Medulla oblongata (tissue), 1 donor: Measurements from ENCODE around the gene FGF9.

ENCODE experiments used
- DNase-seq: peaks from one replicate; pipeline ENCODE4 v3.0.0-alpha.2; 2015; ENCODE audit errors: extremely low spot score

FGF9 gene

GRCh38 chr13:21709697-21710096 is 38.8 kb downstream of the FGF9 start:
- no peak for DNase-seq

GRCh38 chr13:21710163-21710562 is 39.3 kb downstream of the FGF9 start:
- DNase-seq = no peak

- no peak for DNase-seq
These were observed 46.9 kb downstream of the FGF9 start for GRCh38 chr13:21717817-21718216.

- DNase-seq = no peak
These were observed 48.6 kb downstream of the FGF9 start for GRCh38 chr13:21719463-21719862.

- no peak for DNase-seq
These were observed 53.1 kb downstream of the FGF9 start for GRCh38 chr13:21723807-21724505.

DNA sequence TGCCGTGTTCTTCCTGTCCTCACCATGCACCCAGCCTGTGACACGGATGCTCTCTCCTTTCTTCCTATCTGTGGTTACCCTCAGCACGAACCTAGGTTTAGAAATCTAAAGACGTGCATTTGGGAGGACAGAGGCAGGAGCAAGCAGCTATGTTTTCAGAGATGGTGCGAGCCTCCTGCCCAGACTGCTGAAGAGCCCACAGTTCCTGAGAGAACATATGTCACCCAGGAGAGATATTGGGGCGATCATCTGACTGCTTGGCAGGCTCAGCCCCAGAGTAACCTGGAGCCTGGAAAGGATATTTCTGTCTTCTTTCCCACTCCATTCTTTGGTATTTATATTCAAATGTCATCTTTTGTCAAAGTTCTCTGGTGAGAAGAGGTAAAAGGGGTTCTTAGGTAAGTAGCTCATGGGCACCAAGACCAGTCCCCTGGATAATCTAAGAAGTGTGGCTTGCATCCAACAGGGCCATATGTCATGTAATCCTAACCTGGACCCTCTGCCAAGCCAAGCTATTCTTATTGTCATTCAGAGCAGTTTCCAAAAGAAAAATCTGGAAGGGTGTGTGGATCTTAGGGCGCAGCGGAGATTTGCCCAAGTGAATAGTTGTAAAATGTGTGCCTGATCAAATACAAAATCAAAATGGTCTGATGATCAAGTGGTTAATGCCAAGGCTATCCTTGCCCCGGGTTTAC is 59.5 kb downstream of the FGF9 start:
- no peak for DNase-seq

GRCh38 chr13:21733475-21734263 is 62.8 kb downstream of the FGF9 start:
- no peak for DNase-seq

GRCh38 chr13:21734961-21735360 is 64.1 kb downstream of the FGF9 start:
- DNase-seq = no peak

- no peak for DNase-seq
These were observed 65.0 kb downstream of the FGF9 start for GRCh38 chr13:21735701-21736401.

GRCh38 chr13:21736926-21737325 is 66.1 kb downstream of the FGF9 start:
- no peak for DNase-seq

DNA sequence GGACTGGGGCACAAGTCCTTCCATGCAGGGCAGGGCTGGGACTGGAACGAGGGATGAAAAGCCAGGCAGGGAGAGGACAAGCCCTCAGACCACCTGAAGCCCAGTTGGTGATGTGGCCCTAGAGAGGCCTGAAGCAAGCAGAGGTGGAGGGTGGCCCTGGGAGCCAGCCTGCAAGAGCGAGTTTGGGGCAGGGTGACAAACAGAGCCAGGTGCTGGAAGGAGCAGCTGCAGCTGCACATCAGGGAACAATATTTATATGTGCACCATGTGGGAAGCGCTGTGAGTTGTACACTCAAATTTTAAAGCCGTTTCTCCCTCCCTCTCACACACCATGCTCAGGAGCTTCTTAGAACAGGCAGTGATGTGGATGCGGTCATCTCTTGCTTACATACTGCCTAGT is 67.8 kb downstream of the FGF9 start:
- DNase-seq = no peak

- no peak for DNase-seq
These were observed 68.9 kb downstream of the FGF9 start for GRCh38 chr13:21739771-21740170.

DNA sequence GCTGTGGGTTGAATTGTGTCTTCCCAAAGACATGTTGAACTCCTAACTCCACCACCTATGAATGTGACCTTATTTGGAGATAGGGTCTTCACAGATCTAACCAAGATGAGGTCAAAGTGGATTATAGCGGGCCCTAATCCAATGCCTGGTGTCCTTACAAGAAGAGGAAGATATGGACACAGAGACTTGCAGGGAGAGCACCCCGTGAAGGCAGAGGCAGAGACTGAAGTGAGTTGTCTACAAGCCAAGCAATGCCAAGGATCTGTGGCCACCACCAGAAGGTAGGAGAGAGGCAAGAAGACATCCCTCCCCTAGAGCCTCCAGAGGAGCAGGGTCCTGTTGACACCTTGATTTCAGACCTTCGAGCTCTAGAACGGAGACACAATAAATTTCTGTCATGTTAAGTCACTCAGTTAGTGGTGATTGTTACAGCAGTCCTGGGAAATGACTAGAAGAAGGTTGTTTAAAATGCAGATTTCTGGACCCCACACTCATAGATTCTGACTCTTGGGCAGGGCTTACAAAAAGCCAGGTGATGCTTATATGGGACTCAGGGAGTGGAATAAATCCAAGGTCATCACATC is 70.6 kb downstream of the FGF9 start:
- DNase-seq = no peak

- DNase-seq = no peak
These were observed 71.2 kb downstream of the FGF9 start for GRCh38 chr13:21742096-21742495.

- no peak for DNase-seq
These were observed 73.3 kb downstream of the FGF9 start for GRCh38 chr13:21744149-21744548.

GRCh38 chr13:21745307-21745706 is 74.4 kb downstream of the FGF9 start:
- DNase-seq = no peak

- no peak for DNase-seq
These were observed 76.6 kb downstream of the FGF9 start for GRCh38 chr13:21747456-21747855.

DNA sequence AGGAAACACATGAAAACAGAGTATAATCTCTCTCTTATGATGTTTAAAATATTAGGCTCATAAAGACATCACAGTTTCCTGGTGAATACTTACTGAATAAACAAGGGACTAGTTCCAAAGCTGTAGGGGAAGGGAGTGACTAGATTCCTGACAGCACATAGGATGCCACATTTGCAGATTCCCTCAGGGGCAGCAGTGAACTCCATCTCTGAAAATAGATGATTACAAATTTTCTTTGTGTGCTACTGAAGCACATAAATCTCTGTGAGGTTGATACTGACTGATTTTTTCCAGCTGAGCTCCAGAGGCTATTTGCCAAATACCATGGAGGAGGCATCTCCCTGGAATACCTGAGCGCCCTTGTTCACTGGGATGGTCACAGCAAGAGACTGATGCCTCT is 77.3 kb downstream of the FGF9 start:
- DNase-seq = no peak

- DNase-seq = no peak
These were observed 78.5 kb downstream of the FGF9 start for GRCh38 chr13:21749410-21749809.

- no peak for DNase-seq
These were observed 81.6 kb downstream of the FGF9 start for GRCh38 chr13:21752501-21752900.

- DNase-seq = no peak
These were observed 82.3 kb downstream of the FGF9 start for GRCh38 chr13:21753117-21753729.
